Measurements from ENCODE around the gene PPP1R15B. TPM values are rescaled to one million over a fixed set of nuclear protein-coding genes. Genes with fewer than 3 reads are reported as not detected.

The PPP1R15B gene
- total and polyA plus RNA-seq, 8 donors = 6.5 to 74.4 (median 31.6) TPM

- no peaks in the 10 kb centered on the region for H3K9me3 ChIP-seq
- H3K4me1 ChIP-seq = peaks cover 18 to 54% (median 35%) of the 10 kb centered on the region in 4 donors
- H3K36me3 ChIP-seq = peaks cover 20 to 80% (median 73%) of the 10 kb centered on the region in 4 donors
- DNase-seq = no peak
- intact Hi-C loops (cut with DNase I; ENCODE audit: low total_unique reads) = loop anchor here (5.0 kb wide), 1 partner anchor 38 kb away; the partner anchor contains the start of gene PIK3C2B
- H3K27me3 ChIP-seq = no peaks in the 10 kb centered on the region
- WGBS, 5 donors = 84 to 93% (median 91%) methylated on average over 4 of the region's 4 CpGs
- no peak for TF ChIP-seq CTCF (IDR thresholded peaks at IDR 0.05)
- no peak for TF ChIP-seq POLR2AphosphoS5 (IDR thresholded peaks at IDR 0.05)
- no peak for TF ChIP-seq EP300 (IDR thresholded peaks at IDR 0.05)
- no peak for TF ChIP-seq POLR2A (IDR thresholded peaks at IDR 0.05)
- H3K27ac ChIP-seq = peak overlapping the region in 4 of 5 donors; percentile 15 to 93 (median 51)
- H3K4me3 ChIP-seq = no peak overlapping the region
Observed at GRCh38 chr1:204454476-204454875, 42.9 kb upstream of the PPP1R15B start.

GRCh38 chr1:204453141-204453772, 41.6 kb upstream of the PPP1R15B start:
- H3K9me3 ChIP-seq = no peaks in the 10 kb centered on the region
- peak overlapping the region; percentile 83 to 93 (median 88) for H3K27ac ChIP-seq
- H3K36me3 ChIP-seq = peaks cover 16 to 80% (median 73%) of the 10 kb centered on the region in 4 donors
- H3K4me3 ChIP-seq = no peak overlapping the region
- TF ChIP-seq EP300 (IDR thresholded peaks at IDR 0.05) (no peak), POLR2AphosphoS5 (IDR thresholded peaks at IDR 0.05) (peak in 2 of 3 donors; percentile 55 to 58)
- intact Hi-C loops (cut with DNase I; ENCODE audit: low total_unique reads) = loop anchor here (5.0 kb wide), 1 partner anchor 39 kb away; the partner anchor contains the start of gene PIK3C2B
- peaks cover 18 to 62% (median 42%) of the 10 kb centered on the region in 4 donors for H3K4me1 ChIP-seq
- 25 to 53% (median 41%) methylated on average over 8 of the region's 8 CpGs for WGBS, 5 donors
- DNase-seq = peak; percentile 46 to 78
- no peaks in the 10 kb centered on the region for H3K27me3 ChIP-seq

GRCh38 chr1:204451352-204452124, 39.9 kb upstream of the PPP1R15B start:
- Histone ChIP-seq H3K9me3 (no peaks in the 10 kb centered on the region), H3K27me3 (no peaks in the 10 kb centered on the region), H3K27ac (peak overlapping the region; percentile 83 to 93 (median 88)), H3K36me3 (peaks cover 16 to 77% (median 72%) of the 10 kb centered on the region in 4 donors), H3K4me1 (peaks cover 23 to 63% (median 54%) of the 10 kb centered on the region in 4 donors), H3K4me3 (no peak overlapping the region)
- DNase-seq = peak in 1 of 2 donors; percentile 50
- no peak for TF ChIP-seq POLR2A (IDR thresholded peaks at IDR 0.05)
- no peak for TF ChIP-seq CTCF (IDR thresholded peaks at IDR 0.05)
- TF ChIP-seq EP300 (IDR thresholded peaks at IDR 0.05) = no peak
- peak in 2 of 3 donors; percentile 48 to 55 for TF ChIP-seq POLR2AphosphoS5 (IDR thresholded peaks at IDR 0.05)
- 33 to 54% (median 41%) methylated on average over 8 of the region's 8 CpGs for WGBS, 5 donors
- intact Hi-C loops (cut with DNase I; ENCODE audit: low total_unique reads) = loop anchor here (5.0 kb wide), 1 partner anchor 41 kb away; the partner anchor contains the start of gene PIK3C2B

- no peaks in the 10 kb centered on the region for H3K27me3 ChIP-seq
- H3K27ac ChIP-seq = peak overlapping the region; percentile 83 to 93 (median 88)
- TF ChIP-seq EP300 (IDR thresholded peaks at IDR 0.05) (no peak), CTCF (IDR thresholded peaks at IDR 0.05) (peak in 1 of 7 experiments; percentile 7), POLR2AphosphoS5 (IDR thresholded peaks at IDR 0.05) (peak in 2 of 3 donors; percentile 75 to 86), POLR2A (IDR thresholded peaks at IDR 0.05) (peak in 1 of 4 donors; percentile 14)
- H3K4me1 ChIP-seq = peaks cover 25 to 71% (median 60%) of the 10 kb centered on the region in 4 donors
- H3K36me3 ChIP-seq = peaks cover 12 to 76% (median 69%) of the 10 kb centered on the region in 4 donors
- no peak overlapping the region for H3K4me3 ChIP-seq
- peak; percentile 92 to 95 for DNase-seq
- H3K9me3 ChIP-seq = no peaks in the 10 kb centered on the region
- WGBS, 5 donors = 27 to 51% (median 40%) methylated on average over 5 to 8 of the region's 8 CpGs
- intact Hi-C loops (cut with DNase I; ENCODE audit: low total_unique reads) = loop anchor here (5.0 kb wide), 1 partner anchor 42 kb away; the partner anchor contains the start of gene PIK3C2B
Observed at GRCh38 chr1:204450461-204451257, 39.0 kb upstream of the PPP1R15B start.
